Inflammatory macrophage treated with lipopolysaccharide for 1 hour (primary cell): ENCODE data around the gene ASPA.
"Not testable (repeated sequence)": the region's sequence is repeated elsewhere in the genome, so short reads cannot be mapped to it uniquely, and the experiment has no call there.

ENCODE experiments used
- DNase-seq, 2 donors: peaks; one replicate each; pipeline ENCODE4 v3.0.0-alpha.2; 2020 to 2022

ASPA gene

DNA sequence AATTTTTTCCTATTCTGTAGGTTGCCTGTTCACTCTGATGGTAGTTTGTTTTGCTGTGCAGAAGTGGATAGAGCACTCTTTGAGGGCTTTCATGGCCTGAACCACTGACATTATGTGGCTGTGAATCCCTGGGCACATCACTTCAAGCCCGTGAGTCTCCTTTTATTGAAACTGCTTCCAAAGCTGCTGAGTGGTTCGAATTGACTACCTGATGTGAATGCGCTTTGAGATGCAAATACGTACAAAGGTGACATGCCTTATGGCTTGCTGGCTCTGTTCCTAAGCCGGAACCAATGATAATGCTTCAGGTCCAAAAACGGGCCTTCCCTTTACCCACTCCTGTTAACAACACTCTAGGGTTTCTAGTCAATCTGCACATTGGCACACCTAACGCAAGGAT lies 34.3 kb downstream of the ASPA start:
- DNase-seq, result no peak

DNA sequence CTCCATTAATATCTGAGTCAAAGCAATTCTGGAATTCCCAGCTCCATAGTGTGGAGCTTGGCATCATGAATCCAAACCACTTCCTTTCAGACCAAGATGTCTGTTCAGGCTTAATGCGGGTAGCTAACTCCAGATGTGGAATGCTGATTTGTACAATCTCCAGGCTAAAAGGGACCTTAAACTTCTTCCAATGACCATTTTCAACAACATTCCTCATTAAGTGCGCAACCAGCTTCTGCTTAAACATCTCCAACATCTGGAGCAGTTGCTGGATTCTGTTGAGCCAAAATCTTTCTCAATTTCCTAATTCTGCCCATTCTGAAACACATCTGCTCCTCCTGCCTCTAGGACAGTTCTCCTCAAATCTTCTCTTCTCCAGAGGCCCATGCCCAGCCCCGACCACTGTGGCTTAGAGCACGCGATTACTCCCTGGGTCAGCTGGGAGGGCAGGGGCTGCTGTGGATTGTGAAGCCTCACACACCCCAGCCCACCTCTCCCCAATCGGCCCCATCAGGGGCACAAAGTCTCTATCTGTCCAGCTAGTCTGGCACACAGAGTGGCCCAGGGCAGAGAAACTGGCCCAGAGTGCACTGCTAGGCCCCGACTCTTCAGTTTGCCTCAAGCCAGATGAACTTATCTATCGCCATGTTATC lies 36.2 kb downstream of the ASPA start:
- no peak for DNase-seq

DNA sequence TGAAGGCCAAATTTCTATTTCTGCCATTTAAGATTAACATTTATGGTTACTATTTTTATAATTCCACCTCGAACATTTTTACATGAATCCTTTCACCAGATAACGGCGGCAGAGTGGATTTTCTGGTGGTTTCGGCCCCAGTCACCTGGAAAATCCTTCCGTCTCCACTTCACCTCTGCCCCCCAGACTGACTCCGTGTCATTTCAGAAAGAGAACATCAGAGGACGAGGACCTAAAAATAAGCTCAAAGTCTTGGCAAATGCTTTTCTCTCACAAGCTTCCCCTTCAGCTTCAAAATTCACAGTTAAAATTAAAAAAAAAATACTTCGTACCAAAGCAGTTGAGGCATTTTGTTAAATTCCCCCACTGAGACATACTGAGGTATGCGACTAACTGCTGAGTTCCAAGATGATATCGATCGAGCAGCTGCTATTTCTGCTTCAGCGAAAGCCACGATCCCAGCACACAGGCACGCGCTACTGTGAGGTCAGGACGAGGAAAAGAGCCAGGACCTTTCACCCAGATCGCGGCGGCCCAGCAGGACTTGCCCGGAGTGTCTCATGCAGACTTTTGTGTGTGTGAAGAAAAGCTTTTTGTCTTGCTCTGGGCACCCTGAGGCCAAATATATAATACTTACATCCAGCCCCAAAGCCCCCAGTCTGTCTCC lies 36.8 kb downstream of the ASPA start:
- DNase-seq, result no peak

DNA sequence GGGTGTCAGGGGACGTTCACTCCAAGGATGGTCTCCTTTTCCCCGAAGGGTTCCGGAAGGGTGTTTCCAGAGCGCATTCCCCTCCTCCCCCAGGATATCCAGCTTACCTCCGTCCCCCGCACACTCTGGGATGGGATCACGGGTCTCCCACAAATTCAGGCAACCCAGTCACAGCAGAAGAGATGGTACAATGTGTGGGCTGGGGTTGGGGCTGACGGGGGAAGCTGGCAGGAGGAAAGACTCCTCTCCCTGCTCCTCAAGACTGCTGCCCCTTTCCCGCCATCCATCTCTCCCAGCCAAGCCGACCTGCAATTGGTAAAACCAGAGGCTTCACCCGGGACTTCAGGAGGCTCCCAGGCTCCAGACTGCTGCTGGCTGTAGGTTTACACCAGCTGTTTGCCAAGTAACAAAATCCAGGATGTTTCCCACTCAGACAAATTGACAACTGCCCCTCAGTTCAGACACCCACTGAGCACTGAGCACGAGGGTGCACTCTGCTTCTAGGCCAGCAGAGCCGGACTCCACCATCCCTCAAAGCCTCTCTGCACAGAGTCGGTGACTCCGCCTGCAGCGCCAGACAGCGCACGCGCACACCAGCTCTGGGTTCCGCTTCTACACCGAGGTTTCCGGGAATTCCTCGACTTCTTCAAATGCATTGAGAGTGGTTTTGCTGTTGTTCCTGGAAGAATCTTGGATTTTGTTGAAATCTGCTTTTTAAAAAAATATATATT lies 37.7 kb downstream of the ASPA start:
- DNase-seq, result no peak

DNA sequence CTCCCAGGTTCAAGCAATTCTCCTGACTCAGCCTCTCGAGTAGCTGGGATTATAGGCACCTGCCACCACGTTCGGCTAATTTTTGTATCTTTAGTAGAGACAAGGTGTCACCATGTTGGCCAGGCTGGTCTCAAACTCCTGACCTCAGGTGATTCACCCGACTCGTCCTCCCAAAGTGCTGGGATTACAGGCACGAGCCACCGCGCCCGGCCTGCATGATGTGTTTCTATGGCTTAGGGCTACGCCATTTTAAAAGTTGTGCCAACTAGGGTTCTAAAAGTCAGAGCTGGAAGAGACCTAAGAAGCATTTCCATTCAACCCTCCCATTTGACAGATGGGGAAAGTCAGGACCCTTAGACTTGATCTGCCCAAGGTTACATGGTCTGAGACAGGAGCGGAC lies 38.4 kb downstream of the ASPA start:
- DNase-seq, result not testable (repeated sequence)

DNA sequence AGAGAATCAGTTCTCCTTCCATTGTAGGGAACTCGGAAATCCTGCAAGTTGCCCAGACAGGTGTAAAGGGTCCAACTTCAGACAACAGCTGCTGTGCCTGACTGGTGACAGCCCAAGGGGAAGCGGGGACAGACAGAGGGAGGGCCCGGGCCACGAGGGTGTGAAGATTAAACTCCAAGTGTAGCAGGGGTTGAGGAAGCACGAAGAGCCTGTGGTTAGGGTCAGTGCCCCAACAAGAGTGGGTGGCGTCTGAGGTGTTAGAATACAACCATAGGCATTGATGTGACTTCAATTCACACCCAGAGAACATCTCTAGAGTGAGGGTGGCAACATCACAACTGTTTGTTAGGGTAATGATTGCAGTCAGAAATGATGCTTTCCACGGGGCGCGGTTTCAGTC lies 39.1 kb downstream of the ASPA start:
- DNase-seq, result no peak

DNA sequence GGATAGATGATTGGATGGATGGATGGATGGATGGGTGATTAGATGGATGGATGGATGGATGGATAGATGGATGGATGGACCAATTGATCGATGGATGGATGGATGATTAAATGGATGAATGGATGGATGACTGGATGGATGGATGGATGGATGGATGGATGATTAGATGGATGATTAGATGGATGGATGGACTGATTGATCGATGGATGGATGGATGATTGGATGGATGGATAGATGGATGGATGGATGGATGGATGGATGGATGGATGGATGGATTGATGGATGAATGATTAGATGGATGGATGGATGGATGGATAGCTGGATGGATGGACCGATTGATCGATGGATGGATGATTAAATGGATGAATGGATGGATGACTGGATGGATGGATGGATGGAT lies 43.7 kb downstream of the ASPA start:
- DNase-seq, result not testable (repeated sequence)

DNA sequence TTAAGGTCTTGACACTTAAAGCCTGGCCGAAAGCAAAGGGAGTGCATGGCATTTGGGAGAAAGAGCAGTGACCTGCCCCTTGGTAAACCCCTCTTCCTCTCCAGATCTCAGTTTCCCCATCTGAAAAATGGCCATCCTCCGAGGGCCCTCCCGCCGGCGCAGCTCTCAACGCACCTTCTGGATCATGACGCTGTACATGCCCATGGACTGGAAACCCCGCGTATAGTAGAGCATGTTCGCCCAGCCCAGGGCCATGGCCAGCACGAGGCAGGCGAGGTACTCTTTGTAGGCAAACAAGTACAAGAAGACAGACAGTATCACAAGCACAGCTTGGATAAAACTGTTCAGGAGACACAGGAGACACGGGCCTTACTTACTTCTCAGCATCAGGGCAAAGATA lies 48.2 kb downstream of the ASPA start:
- DNase-seq, result no peak

DNA sequence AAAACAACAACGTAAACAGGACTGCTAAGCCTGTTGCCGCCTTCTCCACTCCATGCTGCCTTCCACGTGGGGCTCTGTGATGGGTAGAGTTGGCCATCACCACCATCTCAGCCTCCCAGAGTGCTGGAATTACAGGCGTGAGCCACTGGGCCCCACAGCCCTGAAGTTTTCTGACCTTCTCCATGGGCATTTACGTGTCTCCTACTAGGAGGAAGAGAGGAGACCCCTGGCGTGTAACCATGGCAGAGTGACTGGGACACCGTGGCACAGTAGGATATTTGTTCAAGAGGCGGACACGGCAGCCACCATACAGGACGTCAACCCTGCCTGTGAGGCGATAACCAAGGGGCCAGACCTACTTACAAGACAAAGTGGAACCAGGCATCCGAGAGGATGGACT lies 50.7 kb downstream of the ASPA start:
- no peak for DNase-seq

DNA sequence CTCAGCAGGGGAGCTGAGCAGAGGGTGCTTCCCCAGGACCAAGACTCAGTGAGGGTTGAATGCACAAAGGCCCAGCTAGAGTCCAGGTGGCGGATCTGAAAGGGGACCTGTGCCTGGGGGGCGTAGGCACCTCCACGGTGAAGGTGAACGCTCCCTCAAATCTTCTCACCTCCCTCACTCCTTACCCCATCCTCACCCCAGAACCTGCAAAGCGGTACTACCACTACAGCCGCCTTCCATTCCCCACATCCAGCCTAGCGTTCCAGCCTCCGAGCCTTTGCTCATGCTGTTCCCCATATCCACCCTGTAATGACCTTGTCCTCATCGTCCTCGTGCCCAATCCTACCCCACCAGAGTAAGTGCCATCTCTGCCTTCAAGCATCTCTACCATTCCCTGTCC lies 51.2 kb downstream of the ASPA start:
- no peak for DNase-seq

DNA sequence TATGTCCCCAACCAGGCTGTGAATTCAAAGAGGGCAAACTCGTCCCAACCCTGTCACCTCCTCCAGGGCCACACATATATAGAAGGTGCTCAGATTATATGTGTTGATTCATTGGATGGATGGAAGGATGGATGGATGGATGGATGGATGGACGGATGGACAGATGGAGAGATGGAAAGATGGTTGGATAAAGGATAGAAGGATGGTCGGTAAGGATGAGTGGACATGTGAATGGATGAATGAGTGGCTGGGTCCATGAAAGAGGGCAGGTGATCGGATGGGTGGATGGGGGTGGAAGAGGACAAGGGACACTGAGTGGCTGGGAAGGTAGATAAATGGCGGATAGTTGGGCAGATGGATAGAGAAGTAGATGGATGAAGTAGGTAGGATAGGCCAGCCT lies 51.7 kb downstream of the ASPA start:
- DNase-seq, result no peak

DNA sequence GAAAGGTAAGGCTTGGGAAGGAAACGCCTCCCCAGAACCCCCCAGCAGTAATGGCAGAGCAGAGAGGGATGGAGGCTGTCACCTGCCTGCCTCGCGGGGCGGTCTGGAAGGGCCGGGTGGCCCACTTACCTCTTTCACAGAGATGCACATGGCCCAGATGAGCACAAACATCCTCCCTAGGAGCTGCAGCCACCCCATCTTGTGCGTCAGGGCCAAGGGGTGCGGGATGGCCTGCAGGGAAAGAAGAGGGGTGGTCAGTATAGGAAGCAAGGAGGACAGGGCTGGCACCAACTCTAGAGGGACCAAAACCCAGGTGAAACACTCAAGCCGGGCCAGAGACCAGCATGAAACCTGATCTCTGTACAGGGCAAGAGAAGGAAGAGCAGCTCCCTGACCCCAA lies 52.1 kb downstream of the ASPA start:
- DNase-seq, result no peak

DNA sequence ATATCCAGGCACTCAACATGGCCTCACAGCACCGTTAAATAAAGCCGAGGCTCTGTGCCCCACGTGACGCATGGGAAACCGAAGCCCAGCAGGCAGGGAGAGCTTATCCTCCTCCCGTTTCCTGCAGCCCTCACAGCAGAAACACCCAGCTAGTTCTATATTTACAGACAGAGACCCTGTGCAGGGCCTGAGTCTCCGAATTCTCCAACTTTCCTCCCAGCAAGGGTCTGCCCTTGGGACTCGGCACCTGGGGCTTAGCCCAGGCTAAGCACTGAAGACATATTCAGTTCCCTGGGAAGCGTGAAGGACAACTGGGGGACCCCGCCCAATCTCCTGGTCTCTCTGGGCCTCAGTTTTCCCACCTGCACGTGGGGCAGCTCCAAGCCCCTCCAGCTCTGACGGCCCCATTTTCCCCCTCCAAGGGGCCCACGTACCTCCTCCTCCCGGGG lies 52.6 kb downstream of the ASPA start:
- no peak for DNase-seq

DNA sequence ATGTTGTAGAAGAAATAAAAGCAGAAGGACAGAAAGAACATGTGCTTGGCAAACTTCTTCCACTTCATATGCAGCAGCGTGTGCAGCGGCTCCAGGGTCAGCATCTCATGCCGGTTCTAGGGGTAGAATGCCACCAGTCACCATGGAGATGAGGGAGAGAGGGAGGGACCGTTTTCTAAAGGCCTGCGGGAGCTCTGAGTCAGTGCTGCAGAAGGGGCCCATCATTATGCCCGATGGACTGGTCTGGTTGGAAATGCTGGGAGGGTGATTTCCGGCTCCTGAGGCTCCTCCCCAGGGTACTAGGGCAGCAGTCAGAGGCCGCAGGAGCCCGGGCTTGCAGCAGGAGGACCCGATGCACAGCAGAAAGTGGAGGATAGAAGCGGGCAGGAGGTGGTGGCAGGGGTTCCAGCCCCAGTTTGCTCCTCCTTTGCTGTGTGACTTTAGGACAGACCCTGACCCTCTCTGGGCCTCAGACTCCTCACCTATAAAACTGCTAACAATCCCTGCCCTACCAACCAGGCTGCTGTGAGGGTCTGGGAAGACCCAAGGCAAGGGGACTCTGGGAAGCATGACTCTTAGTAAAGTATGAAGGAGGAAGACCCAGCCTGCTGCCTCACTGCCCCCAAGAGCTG lies 53.2 kb downstream of the ASPA start:
- no peak for DNase-seq

DNA sequence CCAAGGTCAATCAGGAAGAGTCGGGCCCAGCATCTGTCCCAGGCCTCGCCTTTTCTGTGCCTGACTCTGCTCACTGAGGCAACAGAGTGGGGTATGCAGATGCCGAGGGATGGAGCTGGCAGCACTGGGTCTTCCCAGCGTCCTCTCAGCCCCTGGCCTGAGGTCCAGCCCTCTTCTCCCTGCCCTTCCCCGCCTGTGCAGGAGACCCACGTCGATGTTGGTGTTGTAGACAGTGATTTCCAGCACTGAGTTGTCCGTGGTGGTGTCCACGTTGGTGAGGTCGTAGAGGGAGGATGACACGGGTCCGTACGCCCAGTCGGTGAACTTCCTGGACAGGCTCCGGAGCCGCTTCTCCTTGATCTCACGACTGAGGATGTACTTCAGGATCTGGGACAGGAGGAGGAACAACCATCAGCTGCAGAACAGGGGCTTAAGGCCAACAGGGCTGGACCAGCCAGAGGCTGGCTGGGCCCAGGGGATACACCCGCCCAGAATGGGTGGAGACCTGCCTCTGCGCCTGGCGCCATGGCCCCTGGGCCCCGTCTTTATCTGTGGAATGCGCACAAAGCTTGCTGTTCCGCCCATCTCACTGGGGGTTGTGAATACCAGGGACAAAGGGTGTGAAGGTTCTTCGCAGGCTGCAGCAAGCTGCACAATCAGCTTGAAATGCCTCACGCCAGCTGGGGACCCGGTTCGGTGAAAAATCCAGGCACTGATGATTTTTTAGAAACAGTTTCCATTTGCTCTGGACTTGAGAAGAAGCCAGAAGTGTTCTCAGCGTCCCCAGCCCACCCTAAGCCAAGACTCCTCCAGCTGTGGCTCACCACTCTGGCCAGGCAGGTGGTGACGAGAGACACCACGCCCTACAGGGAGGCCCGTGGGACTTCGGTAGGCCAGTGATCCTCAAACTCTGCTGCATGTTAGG lies 54.3 kb downstream of the ASPA start:
- no peak for DNase-seq

DNA sequence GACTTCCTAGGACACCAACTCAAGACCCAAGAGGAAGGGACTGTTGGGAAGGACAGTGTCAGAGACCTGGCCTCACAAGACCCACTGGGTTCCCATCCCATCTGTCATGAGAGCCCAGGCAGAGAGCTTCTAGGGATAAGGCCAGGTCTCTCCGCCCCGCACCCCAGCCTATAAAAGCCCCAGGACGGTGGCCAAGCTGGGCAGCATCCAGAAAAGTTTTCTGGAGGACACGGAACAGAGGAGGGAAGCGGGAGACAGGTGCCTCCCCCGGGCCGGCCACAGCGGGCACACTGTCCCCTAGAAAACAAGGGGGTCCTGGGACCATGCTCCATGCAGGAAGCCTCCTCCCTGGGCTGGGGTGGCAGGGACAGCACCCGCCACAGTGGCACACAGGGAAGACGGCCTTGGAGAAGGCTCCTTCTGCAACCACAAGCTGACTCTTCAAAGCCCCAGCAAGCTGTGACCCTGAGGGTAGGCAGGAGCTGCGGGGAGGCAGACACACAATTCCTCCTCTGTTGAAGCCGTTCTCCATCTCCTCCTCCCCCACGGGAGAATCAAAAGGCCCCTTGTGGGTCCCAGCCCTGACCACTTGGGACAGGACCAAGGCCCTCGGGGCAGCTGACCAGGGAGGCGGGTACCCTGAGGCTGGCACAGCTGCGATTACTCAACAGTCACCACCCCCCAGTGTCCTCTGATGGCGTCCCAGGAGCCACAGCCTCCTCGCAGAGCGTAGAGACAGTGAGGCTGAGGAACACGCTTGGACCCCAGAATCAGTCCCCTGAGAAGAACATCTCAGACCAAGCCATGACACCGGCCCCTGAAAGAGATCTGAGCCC lies 55.7 kb downstream of the ASPA start:
- no peak for DNase-seq

DNA sequence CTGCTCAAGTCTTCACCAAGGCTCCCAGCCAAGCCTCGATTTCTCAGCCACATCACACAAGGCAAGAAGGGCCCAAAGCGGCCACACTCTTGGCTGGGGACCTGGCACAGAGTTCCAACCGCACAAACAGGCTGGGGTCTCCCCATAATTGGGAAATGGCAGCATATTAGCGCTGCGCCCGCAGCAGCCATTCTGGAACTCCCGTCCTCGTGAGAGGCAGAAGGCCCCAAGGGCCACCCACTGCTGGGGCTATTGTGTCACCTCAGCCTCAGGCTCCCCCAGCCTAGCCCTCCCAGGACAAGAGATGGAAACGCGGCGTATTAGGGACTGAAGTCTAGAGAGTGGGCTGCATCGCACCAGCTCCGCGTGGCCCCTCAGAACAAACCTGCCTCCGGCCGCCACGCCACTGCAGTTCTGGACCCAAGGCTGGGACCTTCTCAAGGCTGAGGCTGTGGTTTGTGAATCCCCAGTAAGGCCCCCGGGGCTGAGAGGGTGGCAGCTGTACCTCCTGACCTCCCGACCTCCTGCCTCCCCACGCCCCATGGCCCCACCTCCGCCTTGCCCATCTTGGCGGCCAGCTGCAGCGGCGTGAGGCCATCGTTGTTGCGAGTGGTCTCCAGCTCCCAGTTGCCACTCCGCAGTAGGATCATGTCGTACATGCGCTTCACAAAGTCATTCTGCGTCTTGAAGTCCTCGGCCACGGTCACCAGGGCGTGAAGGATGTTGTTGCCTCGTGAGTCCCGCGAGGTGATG lies 56.5 kb downstream of the ASPA start:
- DNase-seq, result no peak

DNA sequence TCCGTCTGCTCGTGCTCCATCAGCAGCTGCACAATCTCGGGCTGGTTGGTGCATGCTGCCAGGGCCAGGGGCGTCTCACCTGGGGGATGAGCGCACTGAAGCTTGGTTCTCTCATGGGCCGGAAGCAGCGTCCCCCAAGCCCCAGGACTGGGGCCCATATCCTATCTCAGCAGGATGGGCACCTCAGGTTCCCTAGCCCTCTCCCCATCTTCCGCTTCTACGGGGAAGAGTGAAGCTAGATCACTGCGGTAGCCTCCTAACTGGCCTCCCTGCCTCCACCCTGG lies 57.0 kb downstream of the ASPA start:
- DNase-seq, result no peak

DNA sequence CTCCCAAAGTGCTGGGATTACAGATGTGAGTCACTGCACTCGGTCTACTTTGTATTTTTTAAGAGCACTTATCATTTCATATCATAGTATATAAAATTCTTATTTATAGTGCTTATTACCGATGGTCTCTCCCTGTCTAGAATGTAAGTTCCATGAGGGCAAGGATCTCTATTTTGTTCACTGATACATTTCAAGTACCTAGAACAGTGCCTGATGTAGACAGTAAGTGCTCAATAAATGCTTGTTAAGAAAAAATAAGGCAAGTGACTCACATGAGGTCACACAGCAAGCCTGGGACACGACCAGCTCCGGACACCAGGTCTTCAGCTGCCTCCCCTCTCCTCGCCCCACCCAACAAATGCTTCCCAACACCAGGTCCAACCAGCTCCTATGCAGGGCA lies 58.0 kb downstream of the ASPA start:
- DNase-seq, result no peak

DNA sequence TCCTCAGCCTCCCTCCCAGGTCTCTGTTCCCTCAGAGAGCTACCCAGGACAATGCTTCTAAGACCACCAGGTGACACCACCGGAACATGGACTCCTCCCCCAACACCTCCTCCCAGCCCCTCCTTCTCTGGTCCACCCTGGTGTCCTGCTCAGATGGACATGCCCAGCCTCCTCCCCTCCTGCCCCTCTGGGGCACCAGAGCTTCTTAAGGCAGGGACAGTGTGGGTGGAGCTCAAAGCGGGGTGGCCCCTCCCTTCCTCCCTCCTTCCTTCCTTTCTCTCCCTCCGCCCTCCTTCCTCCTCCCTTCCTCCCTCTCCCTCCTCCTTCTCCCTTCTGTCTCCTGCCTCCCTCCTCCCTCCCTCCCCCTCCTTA lies 59.1 kb downstream of the ASPA start:
- no peak for DNase-seq
